SH-SY5Y (cell line): ENCODE data around the gene DPH6.

Source experiments
- GATA2 ChIP-seq: IDR thresholded peaks from 2 replicates; pipeline ENCODE4 v1.6.1; 2011; ENCODE audit warnings: mild to moderate bottlenecking, low read depth, low read length
- GATA3 ChIP-seq: IDR thresholded peaks from 2 replicates; pipeline ENCODE4 v1.6.1; 2011; ENCODE audit warnings: low read depth, mild to moderate bottlenecking, low read length, moderate library complexity

GRCh38 chr15:35455201-35455600 lies 90.8 kb downstream of the DPH6 start:
- TF ChIP-seq GATA2: no peak
- no peak for TF ChIP-seq GATA3
